ENCODE results near the gene TTC39B. TPM values are rescaled to one million over a fixed set of nuclear protein-coding genes. Genes with fewer than 3 reads are reported as not detected.

The TTC39B gene
- total RNA-seq, 2 experiments from 2014 or later = 30.3 to 31.7 TPM

GRCh38 chr9:15264918-15265317, 42.1 kb downstream of the TTC39B start:
- no peak overlapping the region for H3K27ac Mint-ChIP-seq
- no peaks in the 10 kb centered on the region for H3K9me3 Mint-ChIP-seq
- no peak for DNase-seq
- peaks cover 15% of the 10 kb centered on the region for H3K36me3 Mint-ChIP-seq
- CTCF ChIA-PET = no interaction called here
- H3K27me3 Mint-ChIP-seq = no peaks in the 10 kb centered on the region
- peaks cover 20% of the 10 kb centered on the region for H3K4me1 Mint-ChIP-seq (ENCODE audit: low read depth)
- POLR2A ChIA-PET = no interaction called here
- no peak overlapping the region for H3K4me3 Mint-ChIP-seq
- intact Hi-C loops (cut with micrococcal nuclease) = no loop called here

GRCh38 chr9:15262581-15262980, 44.4 kb downstream of the TTC39B start:
- intact Hi-C loops (cut with micrococcal nuclease) = no loop called here
- Mint-ChIP-seq H3K27me3 (no peaks in the 10 kb centered on the region), H3K4me3 (no peak overlapping the region), H3K27ac (no peak overlapping the region), H3K36me3 (peaks cover 10% of the 10 kb centered on the region), H3K4me1 (ENCODE audit: low read depth) (peaks cover 8% of the 10 kb centered on the region), H3K9me3 (no peaks in the 10 kb centered on the region)
- ChIA-PET CTCF (no interaction called here), POLR2A (no interaction called here)
- no peak for DNase-seq

GRCh38 chr9:15256426-15256825, 50.6 kb downstream of the TTC39B start:
- H3K27me3 Mint-ChIP-seq = no peaks in the 10 kb centered on the region
- H3K36me3 Mint-ChIP-seq = peaks cover 6% of the 10 kb centered on the region
- POLR2A ChIA-PET = no interaction called here

GRCh38 chr9:15253786-15254185, 53.2 kb downstream of the TTC39B start:
- peaks cover 6% of the 10 kb centered on the region for H3K36me3 Mint-ChIP-seq
- peaks cover 7% of the 10 kb centered on the region for H3K4me1 Mint-ChIP-seq (ENCODE audit: low read depth)
- H3K27ac Mint-ChIP-seq = no peak overlapping the region
- intact Hi-C loops (cut with micrococcal nuclease) = no loop called here
- H3K27me3 Mint-ChIP-seq = no peaks in the 10 kb centered on the region
- H3K9me3 Mint-ChIP-seq = no peaks in the 10 kb centered on the region
- no peak overlapping the region for H3K4me3 Mint-ChIP-seq
- CTCF ChIA-PET = interaction anchor here (1.7 kb wide), 1 partner anchor 22 kb away, joined by 4 read pairs; no protein-coding TSS in a partner anchor
- POLR2A ChIA-PET = no interaction called here
- no peak for DNase-seq

More at GRCh38 chr9:15256426-15256825, 50.6 kb downstream of the TTC39B start:
- CTCF ChIA-PET = interaction anchor here (1.3 kb wide), 1 partner anchor 25 kb away, joined by 4 read pairs; no protein-coding TSS in a partner anchor
- Mint-ChIP-seq H3K27ac (no peak overlapping the region), H3K9me3 (no peaks in the 10 kb centered on the region), H3K4me1 (ENCODE audit: low read depth) (peaks cover 3% of the 10 kb centered on the region), H3K4me3 (no peak overlapping the region)
- intact Hi-C loops (cut with micrococcal nuclease) = no loop called here
- DNase-seq = no peak

GRCh38 chr9:15253197-15253596, 53.8 kb downstream of the TTC39B start:
- H3K36me3 Mint-ChIP-seq = peaks cover 6% of the 10 kb centered on the region
- intact Hi-C loops (cut with micrococcal nuclease) = no loop called here
- no peak overlapping the region for H3K4me3 Mint-ChIP-seq
- ChIA-PET POLR2A (no interaction called here), CTCF (no interaction called here)
- peaks cover 7% of the 10 kb centered on the region for H3K4me1 Mint-ChIP-seq (ENCODE audit: low read depth)
- no peak overlapping the region for H3K27ac Mint-ChIP-seq
- no peaks in the 10 kb centered on the region for H3K27me3 Mint-ChIP-seq
- no peaks in the 10 kb centered on the region for H3K9me3 Mint-ChIP-seq
- DNase-seq = no peak

- CTCF ChIA-PET = interaction anchor here (1.6 kb wide), 1 partner anchor 18 kb away, joined by 7 read pairs; no protein-coding TSS in a partner anchor
- POLR2A ChIA-PET = no interaction called here
- Mint-ChIP-seq H3K9me3 (no peaks in the 10 kb centered on the region), H3K4me3 (no peak overlapping the region), H3K4me1 (ENCODE audit: low read depth) (peaks cover 29% of the 10 kb centered on the region), H3K36me3 (no peaks in the 10 kb centered on the region), H3K27ac (no peak overlapping the region), H3K27me3 (no peaks in the 10 kb centered on the region)
- intact Hi-C loops (cut with micrococcal nuclease) = no loop called here
- DNase-seq = no peak
Observed at GRCh38 chr9:15249981-15250380, 57.0 kb downstream of the TTC39B start.

- H3K36me3 Mint-ChIP-seq = peaks cover 1% of the 10 kb centered on the region
- DNase-seq = no peak
- CTCF ChIA-PET = interaction anchor here (1.6 kb wide), 1 partner anchor 17 kb away, joined by 7 read pairs; no protein-coding TSS in a partner anchor
- intact Hi-C loops (cut with micrococcal nuclease) = no loop called here
- H3K9me3 Mint-ChIP-seq = no peaks in the 10 kb centered on the region
- no peak overlapping the region for H3K4me3 Mint-ChIP-seq
- POLR2A ChIA-PET = no interaction called here
- H3K27ac Mint-ChIP-seq = no peak overlapping the region
- peaks cover 31% of the 10 kb centered on the region for H3K4me1 Mint-ChIP-seq (ENCODE audit: low read depth)
- H3K27me3 Mint-ChIP-seq = no peaks in the 10 kb centered on the region
Observed at GRCh38 chr9:15249042-15249818, 57.8 kb downstream of the TTC39B start.

- H3K4me1 Mint-ChIP-seq (ENCODE audit: low read depth) = peaks cover 33% of the 10 kb centered on the region
- peaks cover 4% of the 10 kb centered on the region for H3K36me3 Mint-ChIP-seq
- no peak overlapping the region for H3K27ac Mint-ChIP-seq
- POLR2A ChIA-PET = no interaction called here
- no peaks in the 10 kb centered on the region for H3K27me3 Mint-ChIP-seq
- CTCF ChIA-PET = interaction anchor here (1.6 kb wide), 1 partner anchor 17 kb away, joined by 7 read pairs; no protein-coding TSS in a partner anchor
- H3K4me3 Mint-ChIP-seq = no peak overlapping the region
- intact Hi-C loops (cut with micrococcal nuclease) = no loop called here
- H3K9me3 Mint-ChIP-seq = no peaks in the 10 kb centered on the region
- DNase-seq = no peak
Observed at GRCh38 chr9:15248621-15249020, 58.4 kb downstream of the TTC39B start.

- ChIA-PET CTCF (no interaction called here), POLR2A (no interaction called here)
- intact Hi-C loops (cut with micrococcal nuclease) = no loop called here
- Mint-ChIP-seq H3K27ac (no peak overlapping the region), H3K9me3 (no peaks in the 10 kb centered on the region), H3K36me3 (peaks cover 4% of the 10 kb centered on the region), H3K4me1 (ENCODE audit: low read depth) (peaks cover 35% of the 10 kb centered on the region), H3K4me3 (no peak overlapping the region), H3K27me3 (no peaks in the 10 kb centered on the region)
- no peak for DNase-seq
Observed at GRCh38 chr9:15248081-15248480, 58.9 kb downstream of the TTC39B start.

- Mint-ChIP-seq H3K36me3 (peaks cover 4% of the 10 kb centered on the region), H3K4me1 (ENCODE audit: low read depth) (peaks cover 40% of the 10 kb centered on the region), H3K9me3 (no peaks in the 10 kb centered on the region), H3K4me3 (no peak overlapping the region), H3K27me3 (no peaks in the 10 kb centered on the region), H3K27ac (no peak overlapping the region)
- no peak for DNase-seq
- ChIA-PET CTCF (interaction anchor here (0.8 to 1.2 kb wide), 2 partner anchors 15 to 35 kb away, joined by 3 to 4 read pairs; no protein-coding TSS in a partner anchor), POLR2A (no interaction called here)
- intact Hi-C loops (cut with micrococcal nuclease) = no loop called here
Observed at GRCh38 chr9:15246708-15247107, 60.3 kb downstream of the TTC39B start.

GRCh38 chr9:15246243-15246642, 60.8 kb downstream of the TTC39B start:
- POLR2A ChIA-PET = no interaction called here
- CTCF ChIA-PET = interaction anchor here (2.1 kb wide), 1 partner anchor 15 kb away, joined by 5 read pairs; no protein-coding TSS in a partner anchor
- intact Hi-C loops (cut with micrococcal nuclease) = no loop called here
- Mint-ChIP-seq H3K4me1 (ENCODE audit: low read depth) (peaks cover 40% of the 10 kb centered on the region), H3K27me3 (no peaks in the 10 kb centered on the region), H3K27ac (no peak overlapping the region), H3K36me3 (peaks cover 4% of the 10 kb centered on the region), H3K9me3 (no peaks in the 10 kb centered on the region), H3K4me3 (no peak overlapping the region)
- no peak for DNase-seq

- Mint-ChIP-seq H3K4me1 (ENCODE audit: low read depth) (peaks cover 38% of the 10 kb centered on the region), H3K4me3 (no peak overlapping the region), H3K27me3 (no peaks in the 10 kb centered on the region), H3K9me3 (peaks cover 9% of the 10 kb centered on the region), H3K36me3 (peaks cover 20% of the 10 kb centered on the region), H3K27ac (no peak overlapping the region)
- intact Hi-C loops (cut with micrococcal nuclease) = no loop called here
- ChIA-PET CTCF (no interaction called here), POLR2A (no interaction called here)
- no peak for DNase-seq
Observed at GRCh38 chr9:15244001-15244441, 63.0 kb downstream of the TTC39B start.

- Mint-ChIP-seq H3K4me1 (ENCODE audit: low read depth) (peaks cover 37% of the 10 kb centered on the region), H3K27ac (no peak overlapping the region), H3K9me3 (peaks cover 19% of the 10 kb centered on the region), H3K27me3 (no peaks in the 10 kb centered on the region), H3K4me3 (no peak overlapping the region), H3K36me3 (peaks cover 29% of the 10 kb centered on the region)
- DNase-seq = no peak
- POLR2A ChIA-PET = no interaction called here
- intact Hi-C loops (cut with micrococcal nuclease) = no loop called here
- CTCF ChIA-PET = interaction anchor here (1.3 kb wide), 1 partner anchor 11 kb away, joined by 5 read pairs; no protein-coding TSS in a partner anchor
Observed at GRCh38 chr9:15243081-15243480, 63.9 kb downstream of the TTC39B start.

Data from activated CD4-positive, alpha-beta memory T cell treated with anti-CD3 and anti-CD28 coated beads for 36 hours (primary cell).